ENCODE data around the gene DCHS1. TPM values are rescaled to one million over a fixed set of nuclear protein-coding genes. Genes with fewer than 3 reads are reported as not detected.

The DCHS1 gene
- total and polyA plus RNA-seq, 4 donors = 6.0 to 39.9 (median 11.5) TPM

DNA sequence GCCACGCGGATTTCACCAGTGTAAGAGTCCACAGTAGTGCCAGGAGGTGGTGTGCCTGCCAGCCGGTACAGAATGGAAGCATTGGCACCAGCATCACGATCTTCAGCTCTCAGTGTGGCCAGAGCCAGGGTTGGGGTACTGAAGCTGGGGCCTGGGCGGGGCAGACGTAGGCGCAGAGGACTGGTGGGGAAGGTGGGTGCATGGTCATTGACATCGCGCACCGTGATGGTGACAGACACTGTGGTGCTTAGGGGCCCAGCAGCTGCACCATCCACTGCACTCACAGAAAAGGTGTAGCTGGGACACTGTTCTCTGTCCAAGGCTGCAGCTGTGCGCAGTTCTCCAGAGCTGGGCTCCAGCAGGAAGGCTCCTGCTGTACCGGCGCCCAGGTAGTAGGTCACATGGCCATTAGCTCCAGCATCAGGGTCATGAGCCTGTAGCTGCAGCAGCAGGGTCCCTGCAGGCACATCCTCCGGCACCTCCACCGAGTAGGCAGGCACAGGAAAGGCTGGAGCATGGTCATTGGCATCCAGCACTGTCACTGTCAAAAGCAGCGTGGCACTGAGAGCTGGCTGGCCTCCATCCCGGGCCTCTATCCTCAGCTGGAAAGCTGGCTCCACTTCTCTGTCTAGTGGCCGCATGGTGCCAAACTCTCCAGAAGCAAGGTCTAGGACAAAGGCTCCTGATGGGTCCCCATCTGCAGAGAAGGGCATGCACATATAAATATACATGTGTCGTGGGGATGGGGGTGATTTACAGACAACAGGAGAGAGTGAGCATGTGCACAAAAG, 28.4 kb downstream of the DCHS1 start:
- Histone ChIP-seq H3K4me3 (no peak overlapping the region), H3K27me3 (ENCODE audit: control insufficient read depth in 3 of 3, insufficient read depth in 3 of 3, low read length in 2 of 3) (no peaks in the 10 kb centered on the region), H3K4me1 (ENCODE audit: control insufficient read depth in 5 of 5, insufficient read depth in 5 of 5, low read length in 5 of 5) (no peaks in the 10 kb centered on the region), H3K36me3 (ENCODE audit: control insufficient read depth in 4 of 4, insufficient read depth in 4 of 4, low read length in 4 of 4) (peaks cover 0 to 70% (median 38%) of the 10 kb centered on the region in 4 donors), H3K9ac (ENCODE audit: insufficient read depth in 1 of 2, low read length in 2 of 2) (no peak overlapping the region), H3K9me3 (ENCODE audit: control insufficient read depth in 4 of 4, insufficient read depth in 3 of 4, low read length in 3 of 4) (peaks cover 0 to 2% (median 0%) of the 10 kb centered on the region in 4 donors), H3K27ac (ENCODE audit: low read depth in 1 of 2, low read length in 1 of 2) (no peak overlapping the region)
- TF ChIP-seq, protein P1, sequence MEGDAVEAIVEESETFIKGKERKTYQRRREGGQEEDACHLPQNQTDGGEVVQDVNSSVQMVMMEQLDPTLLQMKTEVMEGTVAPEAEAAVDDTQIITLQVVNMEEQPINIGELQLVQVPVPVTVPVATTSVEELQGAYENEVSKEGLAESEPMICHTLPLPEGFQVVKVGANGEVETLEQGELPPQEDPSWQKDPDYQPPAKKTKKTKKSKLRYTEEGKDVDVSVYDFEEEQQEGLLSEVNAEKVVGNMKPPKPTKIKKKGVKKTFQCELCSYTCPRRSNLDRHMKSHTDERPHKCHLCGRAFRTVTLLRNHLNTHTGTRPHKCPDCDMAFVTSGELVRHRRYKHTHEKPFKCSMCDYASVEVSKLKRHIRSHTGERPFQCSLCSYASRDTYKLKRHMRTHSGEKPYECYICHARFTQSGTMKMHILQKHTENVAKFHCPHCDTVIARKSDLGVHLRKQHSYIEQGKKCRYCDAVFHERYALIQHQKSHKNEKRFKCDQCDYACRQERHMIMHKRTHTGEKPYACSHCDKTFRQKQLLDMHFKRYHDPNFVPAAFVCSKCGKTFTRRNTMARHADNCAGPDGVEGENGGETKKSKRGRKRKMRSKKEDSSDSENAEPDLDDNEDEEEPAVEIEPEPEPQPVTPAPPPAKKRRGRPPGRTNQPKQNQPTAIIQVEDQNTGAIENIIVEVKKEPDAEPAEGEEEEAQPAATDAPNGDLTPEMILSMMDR (IDR thresholded peaks at IDR 0.05; ENCODE audit: control extremely low read depth, extremely low read depth) = no peak
- WGBS, 2 donors = 89 to 92% methylated on average over 19 of the region's 19 CpGs
- DNase-seq (no peak), ATAC-seq (ENCODE audit: insufficient read depth, low FRiP score) (no peak)

DNA sequence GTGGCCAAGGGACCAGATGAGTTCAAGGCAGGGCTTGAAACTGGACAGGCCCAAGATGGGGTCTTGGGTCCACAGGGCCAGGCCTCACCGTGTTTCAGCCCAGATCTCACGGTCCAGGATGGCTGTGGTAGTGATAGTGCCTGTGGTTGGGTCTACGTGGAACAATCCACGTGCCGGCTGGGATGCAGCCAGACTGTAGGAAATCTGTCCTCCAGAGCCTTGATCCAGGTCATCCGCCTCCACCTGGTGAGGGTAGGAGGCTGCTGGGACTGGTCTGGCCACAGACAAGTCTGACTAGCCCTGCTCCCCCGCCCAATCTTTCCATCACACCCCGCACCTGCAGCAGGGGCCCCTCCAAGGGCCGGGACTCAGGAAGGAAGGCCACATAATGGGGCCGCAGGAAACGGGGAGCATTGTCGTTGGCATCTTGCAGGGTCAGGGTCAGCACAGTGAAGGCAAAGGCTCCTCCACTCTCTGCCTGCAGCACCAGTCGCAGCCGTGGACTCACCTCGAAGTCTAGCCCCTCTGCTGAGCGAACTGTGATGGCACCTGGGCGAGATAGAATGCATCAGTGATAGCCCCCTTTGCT, 29.7 kb downstream of the DCHS1 start:
- Histone ChIP-seq H3K27me3 (ENCODE audit: control insufficient read depth in 3 of 3, insufficient read depth in 3 of 3, low read length in 2 of 3) (no peaks in the 10 kb centered on the region), H3K27ac (ENCODE audit: low read depth in 1 of 2, low read length in 1 of 2) (no peak overlapping the region), H3K4me3 (no peak overlapping the region), H3K9me3 (ENCODE audit: control insufficient read depth in 4 of 4, insufficient read depth in 3 of 4, low read length in 3 of 4) (no peaks in the 10 kb centered on the region), H3K4me1 (ENCODE audit: control insufficient read depth in 5 of 5, insufficient read depth in 5 of 5, low read length in 5 of 5) (no peaks in the 10 kb centered on the region), H3K9ac (ENCODE audit: insufficient read depth in 1 of 2, low read length in 2 of 2) (no peak overlapping the region), H3K36me3 (ENCODE audit: control insufficient read depth in 4 of 4, insufficient read depth in 4 of 4, low read length in 4 of 4) (peaks cover 0 to 68% (median 38%) of the 10 kb centered on the region in 4 donors)
- ATAC-seq (ENCODE audit: insufficient read depth, low FRiP score) (no peak), DNase-seq (no peak)
- 88% methylated on average over 17 of the region's 17 CpGs for WGBS, 2 donors
- TF ChIP-seq, protein P1 (IDR thresholded peaks at IDR 0.05; ENCODE audit: control extremely low read depth, extremely low read depth) = no peak

DNA sequence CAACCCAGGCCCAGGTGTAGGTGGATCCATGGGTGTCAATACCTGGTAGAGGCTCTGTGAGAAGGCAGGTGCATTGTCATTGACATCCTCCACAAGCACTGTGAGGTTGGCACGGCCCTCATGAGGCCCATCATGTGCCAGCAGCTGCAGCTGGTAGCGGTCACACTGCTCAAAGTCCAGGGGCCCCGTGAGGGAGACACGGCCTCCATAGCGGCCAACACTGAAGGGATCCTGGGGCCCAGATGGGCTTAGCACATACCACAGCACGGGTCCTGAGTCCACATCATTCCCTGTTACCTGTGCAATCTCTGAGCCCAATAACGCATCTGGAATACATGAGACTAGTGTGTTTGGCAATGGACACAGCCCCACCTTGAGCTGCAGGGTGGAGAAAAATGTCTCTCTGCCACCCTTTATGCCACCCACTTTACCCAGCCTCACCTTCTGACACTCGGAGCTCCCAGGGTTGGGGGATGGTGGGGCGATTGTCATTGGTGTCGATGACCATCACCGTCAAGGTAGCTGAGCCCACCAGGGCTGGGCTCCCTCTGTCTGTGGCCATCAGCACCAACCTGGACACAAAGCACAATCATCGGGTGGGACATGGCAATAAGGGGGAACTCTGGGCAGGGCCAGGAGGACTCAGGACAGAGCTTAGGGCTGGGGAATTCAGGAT, 30.3 kb downstream of the DCHS1 start:
- Histone ChIP-seq H3K9me3 (ENCODE audit: control insufficient read depth in 4 of 4, insufficient read depth in 3 of 4, low read length in 3 of 4) (no peaks in the 10 kb centered on the region), H3K27me3 (ENCODE audit: control insufficient read depth in 3 of 3, insufficient read depth in 3 of 3, low read length in 2 of 3) (no peaks in the 10 kb centered on the region), H3K4me3 (no peak overlapping the region), H3K9ac (ENCODE audit: insufficient read depth in 1 of 2, low read length in 2 of 2) (no peak overlapping the region), H3K27ac (ENCODE audit: low read depth in 1 of 2, low read length in 1 of 2) (no peak overlapping the region), H3K4me1 (ENCODE audit: control insufficient read depth in 5 of 5, insufficient read depth in 5 of 5, low read length in 5 of 5) (no peaks in the 10 kb centered on the region), H3K36me3 (ENCODE audit: control insufficient read depth in 4 of 4, insufficient read depth in 4 of 4, low read length in 4 of 4) (peaks cover 0 to 68% (median 38%) of the 10 kb centered on the region in 4 donors)
- ATAC-seq (ENCODE audit: insufficient read depth, low FRiP score) (no peak), DNase-seq (no peak)
- 94 to 96% methylated on average over 12 of the region's 12 CpGs for WGBS, 2 donors
- TF ChIP-seq, protein P1 (IDR thresholded peaks at IDR 0.05; ENCODE audit: control extremely low read depth, extremely low read depth) = no peak
